ENCODE data around the gene TRIM27.
"Not testable (repeated sequence)": the region's sequence is repeated elsewhere in the genome, so short reads cannot be mapped to it uniquely, and the experiment has no call there.

Gene TRIM27

GRCh38 chr6:28865401-28866204 is 58.2 kb downstream of the TRIM27 start:
- TF ChIP-seq Cebpa-rat (IDR thresholded peaks at IDR 0.05), result no peak
- Histone ChIP-seq H3K4me3 (peak overlapping the region; percentile 66 to 86 (median 76)), H3K9me3 (replicated peaks in 1 of 11) (peaks cover 0 to 24% (median 8%) of the 10 kb centered on the region in 11 experiments; a peak in 15 of 22 replicates), H3K27ac (peak overlapping the region in 5 of 11 experiments; percentile 74 to 84 (median 80); a peak in 6 of 22 replicates), H3K4me1 (peaks cover 7 to 37% (median 26%) of the 10 kb centered on the region in 10 experiments), H3K9ac (peak overlapping the region in 4 of 11 experiments; percentile 77 to 88 (median 84); a peak in 4 of 22 replicates), H3K27me3 (no peaks in the 10 kb centered on the region), H3K4me2 (peak overlapping the region in 4 of 11 experiments; percentile 72 to 80 (median 78); a peak in 5 of 22 replicates), H3K36me3 (no peaks in the 10 kb centered on the region), H4K20me1 (no peaks in the 10 kb centered on the region)

- Histone ChIP-seq H3K4me1 (peaks cover 7 to 37% (median 26%) of the 10 kb centered on the region in 10 experiments), H3K9me3 (replicated peaks in 1 of 11) (peaks cover 0 to 19% (median 7%) of the 10 kb centered on the region in 11 experiments; a peak in 15 of 22 replicates), H3K27me3 (no peaks in the 10 kb centered on the region), H3K4me3 (peak overlapping the region; percentile 70 to 87 (median 82)), H3K36me3 (no peaks in the 10 kb centered on the region), H3K27ac (peak overlapping the region in 9 of 11 experiments; percentile 59 to 74 (median 72); a peak in 17 of 22 replicates), H4K20me1 (no peaks in the 10 kb centered on the region), H3K4me2 (peak overlapping the region; percentile 72 to 91 (median 82)), H3K9ac (peak overlapping the region; percentile 67 to 83 (median 76); a peak in 21 of 22 replicates)
- TF ChIP-seq Cebpa-rat (IDR thresholded peaks at IDR 0.05), result no peak
Measured at GRCh38 chr6:28864326-28864923, 59.4 kb downstream of the TRIM27 start.

- Histone ChIP-seq H4K20me1 (no peaks in the 10 kb centered on the region), H3K9ac (peak overlapping the region; percentile 67 to 83 (median 76); a peak in 21 of 22 replicates), H3K27me3 (no peaks in the 10 kb centered on the region), H3K27ac (peak overlapping the region in 9 of 11 experiments; percentile 59 to 74 (median 72); a peak in 17 of 22 replicates), H3K4me1 (peaks cover 7 to 37% (median 26%) of the 10 kb centered on the region in 10 experiments), H3K4me2 (peak overlapping the region; percentile 72 to 91 (median 82)), H3K9me3 (replicated peaks in 1 of 11) (peaks cover 0 to 19% (median 7%) of the 10 kb centered on the region in 11 experiments; a peak in 15 of 22 replicates), H3K36me3 (no peaks in the 10 kb centered on the region), H3K4me3 (peak overlapping the region; percentile 70 to 87 (median 82))
- no peak for TF ChIP-seq Cebpa-rat (IDR thresholded peaks at IDR 0.05)
Measured at GRCh38 chr6:28863604-28864325, 60.0 kb downstream of the TRIM27 start.

- Histone ChIP-seq H4K20me1 (no peaks in the 10 kb centered on the region), H3K4me1 (peaks cover 7 to 21% (median 12%) of the 10 kb centered on the region in 10 experiments), H3K4me3 (no peak overlapping the region), H3K4me2 (no peak overlapping the region), H3K27me3 (no peaks in the 10 kb centered on the region), H3K27ac (no peak overlapping the region), H3K9me3 (replicated peaks in 1 of 11) (peaks cover 0 to 19% (median 7%) of the 10 kb centered on the region in 11 experiments; a peak in 15 of 22 replicates), H3K36me3 (no peaks in the 10 kb centered on the region), H3K9ac (no peak overlapping the region)
- no peak for TF ChIP-seq Cebpa-rat (IDR thresholded peaks at IDR 0.05)
Measured at GRCh38 chr6:28862077-28862476, 61.7 kb downstream of the TRIM27 start.

DNA sequence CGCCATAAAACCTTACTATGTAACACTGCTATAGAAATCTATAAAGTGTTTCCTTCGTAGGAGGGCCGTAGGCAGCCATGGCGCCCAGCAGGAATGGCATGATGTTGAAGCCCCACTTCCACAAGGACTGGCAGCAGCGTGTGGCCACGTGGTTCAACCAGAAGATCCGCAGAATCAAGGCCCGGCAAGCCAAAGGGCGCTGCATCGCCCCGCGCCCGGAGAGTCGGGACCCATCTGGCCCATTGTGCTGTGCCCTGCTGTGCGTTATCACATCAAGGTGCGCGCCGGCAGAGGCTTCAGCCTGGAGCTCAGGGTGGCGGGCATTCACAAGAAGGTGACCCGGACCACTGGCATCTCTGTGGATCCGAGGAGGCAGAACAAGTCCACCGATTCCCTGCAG is 62.4 kb downstream of the TRIM27 start:
- no peak for TF ChIP-seq Cebpa-rat (IDR thresholded peaks at IDR 0.05)
- H3K4me2 ChIP-seq, result no peak overlapping the region
- no peaks in the 10 kb centered on the region for H4K20me1 ChIP-seq
- H3K9ac ChIP-seq, result no peak overlapping the region
- H3K27me3 ChIP-seq, result no peaks in the 10 kb centered on the region
- no peak overlapping the region for H3K4me3 ChIP-seq
- no peak overlapping the region for H3K27ac ChIP-seq
- H3K4me1 ChIP-seq, result peaks cover 7 to 16% (median 8%) of the 10 kb centered on the region in 10 experiments
- H3K36me3 ChIP-seq, result no peaks in the 10 kb centered on the region
- H3K9me3 ChIP-seq (replicated peaks in 1 of 11), result peaks cover 0 to 23% (median 12%) of the 10 kb centered on the region in 11 experiments; a peak in 15 of 22 replicates

- no peak overlapping the region for H3K4me3 ChIP-seq
- H3K27ac ChIP-seq, result no peak overlapping the region
- no peak overlapping the region for H3K9ac ChIP-seq
- no peaks in the 10 kb centered on the region for H3K27me3 ChIP-seq
- H3K36me3 ChIP-seq, result no peaks in the 10 kb centered on the region
- H3K4me2 ChIP-seq, result no peak overlapping the region
- H3K9me3 ChIP-seq (replicated peaks in 1 of 11), result peaks cover 4 to 20% (median 12%) of the 10 kb centered on the region in 11 experiments; a peak in 20 of 22 replicates
- peaks cover 7 to 16% (median 8%) of the 10 kb centered on the region in 10 experiments for H3K4me1 ChIP-seq
- no peak for TF ChIP-seq Cebpa-rat (IDR thresholded peaks at IDR 0.05)
- H4K20me1 ChIP-seq, result no peaks in the 10 kb centered on the region
Measured at GRCh38 chr6:28860581-28860980, 63.2 kb downstream of the TRIM27 start.

DNA sequence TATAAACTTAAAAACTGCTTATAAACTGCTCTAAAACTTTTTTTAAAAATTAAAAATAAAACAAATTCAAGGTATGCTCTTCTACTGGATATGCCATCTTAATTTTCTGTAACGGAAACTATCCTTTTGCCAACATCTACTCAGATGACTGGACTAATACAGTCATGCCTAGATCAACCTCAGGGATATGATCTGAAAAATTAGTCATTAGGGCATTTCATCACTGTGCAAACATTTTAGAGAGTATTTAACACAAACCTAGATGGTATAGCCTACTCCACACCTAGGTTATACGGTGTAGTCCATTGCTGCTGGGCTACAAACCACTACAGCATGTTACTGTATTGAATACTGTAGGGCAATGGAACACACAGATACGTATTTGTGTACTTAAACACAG is 64.8 kb downstream of the TRIM27 start:
- TF ChIP-seq Cebpa-rat (IDR thresholded peaks at IDR 0.05), result no peak
- H3K27me3 ChIP-seq, result no peaks in the 10 kb centered on the region
- H3K4me1 ChIP-seq, result peaks cover 0 to 6% (median 0%) of the 10 kb centered on the region in 10 experiments; a peak in 3 of 20 replicates
- H4K20me1 ChIP-seq, result no peaks in the 10 kb centered on the region
- H3K4me3 ChIP-seq, result no peak overlapping the region
- H3K36me3 ChIP-seq, result no peaks in the 10 kb centered on the region
- no peak overlapping the region for H3K4me2 ChIP-seq
- H3K9me3 ChIP-seq (replicated peaks in 1 of 11), result peaks cover 10 to 29% (median 19%) of the 10 kb centered on the region in 11 experiments; a peak in 20 of 22 replicates
- H3K27ac ChIP-seq, result no peak overlapping the region
- H3K9ac ChIP-seq, result no peak overlapping the region

DNA sequence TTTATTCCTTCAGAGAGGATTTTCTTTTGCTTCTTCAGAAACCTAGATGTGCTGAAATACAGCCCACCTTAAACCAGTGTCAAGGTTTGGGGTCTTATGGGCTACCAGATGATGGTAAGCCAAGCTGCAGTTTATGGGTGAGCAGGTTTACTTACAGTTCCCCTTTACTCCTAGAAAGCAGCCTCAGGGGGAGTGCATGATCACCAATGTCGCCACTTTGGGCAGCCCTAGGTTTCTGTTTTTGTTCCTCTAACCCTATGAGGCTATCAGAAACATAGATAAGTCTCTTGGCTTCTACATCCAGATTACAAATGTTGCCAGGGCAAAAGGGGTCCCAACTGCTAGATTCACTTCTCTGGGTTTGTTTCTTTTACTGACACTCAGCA is 67.2 kb downstream of the TRIM27 start:
- no peak for TF ChIP-seq Cebpa-rat (IDR thresholded peaks at IDR 0.05)

DNA sequence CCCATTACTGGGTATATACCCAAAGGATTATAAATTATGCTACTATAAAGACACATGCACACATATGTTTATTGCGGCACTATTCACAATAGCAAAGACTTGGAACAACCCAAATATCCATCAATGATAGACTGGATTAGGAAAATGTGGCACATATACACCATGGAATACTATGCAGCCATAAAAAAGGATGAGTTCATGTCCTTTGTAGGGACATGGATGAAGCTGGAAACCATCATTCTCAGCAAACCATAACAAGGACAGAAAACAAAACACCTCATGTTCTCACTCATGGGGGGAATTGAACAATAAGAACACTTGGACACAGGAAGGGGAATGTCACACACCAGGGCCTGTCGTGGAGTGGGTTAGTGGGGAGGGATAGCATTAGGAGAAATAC is 69.4 kb downstream of the TRIM27 start:
- H4K20me1 ChIP-seq, result not testable (repeated sequence)

More for the DNA sequence above, 67.2 kb downstream of the TRIM27 start:
- Histone ChIP-seq H3K4me2 (no peak overlapping the region), H3K36me3 (no peaks in the 10 kb centered on the region), H3K9me3 (replicated peaks in 1 of 11) (peaks cover 10 to 29% (median 19%) of the 10 kb centered on the region in 11 experiments; a peak in 20 of 22 replicates), H3K27me3 (no peaks in the 10 kb centered on the region), H4K20me1 (no peaks in the 10 kb centered on the region), H3K9ac (no peak overlapping the region), H3K27ac (no peak overlapping the region), H3K4me1 (no peaks in the 10 kb centered on the region), H3K4me3 (no peak overlapping the region)

More for the DNA sequence above, 69.4 kb downstream of the TRIM27 start:
- H3K4me2 ChIP-seq, H3K27me3 ChIP-seq, H3K4me3 ChIP-seq, H3K36me3 ChIP-seq, H3K9ac ChIP-seq, H3K4me1 ChIP-seq, H3K27ac ChIP-seq: not testable (repeated sequence)
- H3K9me3 ChIP-seq (replicated peaks in 1 of 11), result peaks cover 10 to 21% (median 18%) of the 10 kb centered on the region in 11 experiments; a peak in 20 of 22 replicates

All from BLaER1 treated with 17β-estradiol and CSF1 and Interleukin-3, amounts not matched to agents 10 nM and 100 nM (cell line).